MM.1S (cell line): ENCODE measurements around the gene ZNF222.

Experiments
- EZH2phosphoT487 ChIP-seq: fragments of 300-600 bp; sonication (generic); IDR thresholded peaks from 2 replicates; pipeline ENCODE4 v1.6.1; 2018; ENCODE audit warnings: antibody characterized with exemption, low read length
- TF ChIP-seq, protein P1 (sequence below): fragments of 300-600 bp; sonication (generic); IDR thresholded peaks from 2 replicates; pipeline ENCODE4 v1.5.1; 2016; ENCODE audit warnings: antibody characterized with exemption, low read length, mixed read lengths

DNA sequence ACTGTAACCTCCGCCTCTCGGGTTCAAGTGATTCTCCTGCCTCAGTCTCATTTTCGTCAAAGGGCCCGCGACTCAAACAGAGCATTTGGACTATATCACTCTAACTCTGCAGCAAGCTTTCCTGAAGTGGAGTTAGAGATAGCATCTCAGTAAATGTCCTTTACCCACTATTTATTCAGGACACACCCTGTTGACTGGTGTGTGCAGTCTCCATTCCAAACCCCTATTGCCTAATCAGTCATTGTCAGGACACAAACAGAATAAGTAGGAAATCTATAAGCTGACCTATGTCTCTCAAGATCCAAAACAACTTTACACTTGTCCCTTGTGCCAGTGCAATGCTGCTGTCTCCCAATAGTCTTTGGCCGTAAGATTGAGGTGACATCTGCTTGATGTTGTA is 1.4 kb downstream of the ZNF222 start:
- TF ChIP-seq EZH2phosphoT487 = no peak
- TF ChIP-seq, protein P1, sequence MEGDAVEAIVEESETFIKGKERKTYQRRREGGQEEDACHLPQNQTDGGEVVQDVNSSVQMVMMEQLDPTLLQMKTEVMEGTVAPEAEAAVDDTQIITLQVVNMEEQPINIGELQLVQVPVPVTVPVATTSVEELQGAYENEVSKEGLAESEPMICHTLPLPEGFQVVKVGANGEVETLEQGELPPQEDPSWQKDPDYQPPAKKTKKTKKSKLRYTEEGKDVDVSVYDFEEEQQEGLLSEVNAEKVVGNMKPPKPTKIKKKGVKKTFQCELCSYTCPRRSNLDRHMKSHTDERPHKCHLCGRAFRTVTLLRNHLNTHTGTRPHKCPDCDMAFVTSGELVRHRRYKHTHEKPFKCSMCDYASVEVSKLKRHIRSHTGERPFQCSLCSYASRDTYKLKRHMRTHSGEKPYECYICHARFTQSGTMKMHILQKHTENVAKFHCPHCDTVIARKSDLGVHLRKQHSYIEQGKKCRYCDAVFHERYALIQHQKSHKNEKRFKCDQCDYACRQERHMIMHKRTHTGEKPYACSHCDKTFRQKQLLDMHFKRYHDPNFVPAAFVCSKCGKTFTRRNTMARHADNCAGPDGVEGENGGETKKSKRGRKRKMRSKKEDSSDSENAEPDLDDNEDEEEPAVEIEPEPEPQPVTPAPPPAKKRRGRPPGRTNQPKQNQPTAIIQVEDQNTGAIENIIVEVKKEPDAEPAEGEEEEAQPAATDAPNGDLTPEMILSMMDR = no peak
